Right atrium auricular region (tissue), 2 donors: ENCODE results near the gene MCU. TPM values are rescaled to one million over a fixed set of nuclear protein-coding genes. Genes with fewer than 3 reads are reported as not detected.

ENCODE experiments used
- DNase-seq: peaks from one replicate; pipeline ENCODE4 v3.0.0-alpha.2; 2019; ENCODE audit warnings: low spot score
- H3K27ac ChIP-seq, 2 donors: fragments of 200-600 bp; sonication (generic); 1 replicate in 1 of 2; 2 replicates in 1 of 2; pipeline ENCODE4 v1.5.1; 2016 to 2019
- H3K27me3 ChIP-seq, 2 donors: fragments of 200-600 bp; sonication (generic); one replicate each; pipeline versions ENCODE4 v1.5.1 to v1.6.0; 2017 to 2019
- H3K36me3 ChIP-seq: fragments of 200-600 bp; sonication (generic); one replicate; pipeline ENCODE4 v1.5.1; 2016
- H3K4me1 ChIP-seq, 2 donors: fragments of 200-600 bp; sonication (generic); one replicate each; pipeline versions ENCODE4 v1.5.1 to v1.6.0; 2017 to 2019
- H3K4me3 ChIP-seq, 2 donors: fragments of 200-600 bp; sonication (generic); 1 replicate in 1 of 2; 2 replicates in 1 of 2; pipeline ENCODE4 v1.5.1; 2017 to 2019; ENCODE audit warnings: mild to moderate bottlenecking in 1 of 2, moderate library complexity in 1 of 2
- H3K9me3 ChIP-seq, 2 donors: fragments of 200-600 bp; sonication (generic); one replicate each; pipeline ENCODE4 v1.5.1; 2019
- total RNA-seq, 2 donors: library from RNA; depleted of rRNA; stranded (reverse); fragments of >200 nt; gene quantifications; one replicate each; pipeline ENCODE4 v1.1.0, GENCODE V29; 2016
- TF ChIP-seq, protein P1 (sequence below), 2 donors: fragments of 200-600 bp; sonication (generic); IDR thresholded peaks; one replicate each; pipeline ENCODE4 v1.5.1; 2019; ENCODE audit warnings: antibody characterized with exemption in 2 of 2

Gene MCU
- total RNA-seq, 2 donors from 2014 or later: 12.4 to 14.2 TPM

DNA sequence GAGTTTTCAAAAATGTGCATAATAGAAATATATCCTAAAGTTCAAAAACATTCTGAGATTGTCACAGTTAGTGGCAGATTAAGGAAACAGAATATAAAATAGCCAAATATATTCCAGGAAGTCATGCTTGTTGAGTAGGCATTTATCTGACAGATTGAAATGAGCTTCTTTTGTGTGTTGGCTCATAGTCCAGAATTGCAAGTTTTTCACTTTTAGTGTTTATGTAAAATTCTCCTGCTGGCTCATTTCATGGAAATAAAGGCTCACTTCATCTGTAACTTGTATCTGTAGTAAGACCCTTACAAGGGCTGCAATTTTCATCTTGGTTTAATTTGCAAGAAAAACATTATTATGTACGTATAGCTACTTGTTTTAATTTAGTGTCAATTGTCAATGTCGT, 93.5 kb downstream of the MCU start:
- Histone ChIP-seq H3K9me3 (no peaks in the 10 kb centered on the region), H3K27me3 (no peaks in the 10 kb centered on the region), H3K27ac (no peak overlapping the region), H3K4me3 (no peak overlapping the region), H3K4me1 (peaks cover 0 to 16% of the 10 kb centered on the region in 2 donors), H3K36me3 (no peaks in the 10 kb centered on the region)
- TF ChIP-seq, protein P1, sequence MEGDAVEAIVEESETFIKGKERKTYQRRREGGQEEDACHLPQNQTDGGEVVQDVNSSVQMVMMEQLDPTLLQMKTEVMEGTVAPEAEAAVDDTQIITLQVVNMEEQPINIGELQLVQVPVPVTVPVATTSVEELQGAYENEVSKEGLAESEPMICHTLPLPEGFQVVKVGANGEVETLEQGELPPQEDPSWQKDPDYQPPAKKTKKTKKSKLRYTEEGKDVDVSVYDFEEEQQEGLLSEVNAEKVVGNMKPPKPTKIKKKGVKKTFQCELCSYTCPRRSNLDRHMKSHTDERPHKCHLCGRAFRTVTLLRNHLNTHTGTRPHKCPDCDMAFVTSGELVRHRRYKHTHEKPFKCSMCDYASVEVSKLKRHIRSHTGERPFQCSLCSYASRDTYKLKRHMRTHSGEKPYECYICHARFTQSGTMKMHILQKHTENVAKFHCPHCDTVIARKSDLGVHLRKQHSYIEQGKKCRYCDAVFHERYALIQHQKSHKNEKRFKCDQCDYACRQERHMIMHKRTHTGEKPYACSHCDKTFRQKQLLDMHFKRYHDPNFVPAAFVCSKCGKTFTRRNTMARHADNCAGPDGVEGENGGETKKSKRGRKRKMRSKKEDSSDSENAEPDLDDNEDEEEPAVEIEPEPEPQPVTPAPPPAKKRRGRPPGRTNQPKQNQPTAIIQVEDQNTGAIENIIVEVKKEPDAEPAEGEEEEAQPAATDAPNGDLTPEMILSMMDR (IDR thresholded peaks at IDR 0.05): no peak
- DNase-seq: no peak

DNA sequence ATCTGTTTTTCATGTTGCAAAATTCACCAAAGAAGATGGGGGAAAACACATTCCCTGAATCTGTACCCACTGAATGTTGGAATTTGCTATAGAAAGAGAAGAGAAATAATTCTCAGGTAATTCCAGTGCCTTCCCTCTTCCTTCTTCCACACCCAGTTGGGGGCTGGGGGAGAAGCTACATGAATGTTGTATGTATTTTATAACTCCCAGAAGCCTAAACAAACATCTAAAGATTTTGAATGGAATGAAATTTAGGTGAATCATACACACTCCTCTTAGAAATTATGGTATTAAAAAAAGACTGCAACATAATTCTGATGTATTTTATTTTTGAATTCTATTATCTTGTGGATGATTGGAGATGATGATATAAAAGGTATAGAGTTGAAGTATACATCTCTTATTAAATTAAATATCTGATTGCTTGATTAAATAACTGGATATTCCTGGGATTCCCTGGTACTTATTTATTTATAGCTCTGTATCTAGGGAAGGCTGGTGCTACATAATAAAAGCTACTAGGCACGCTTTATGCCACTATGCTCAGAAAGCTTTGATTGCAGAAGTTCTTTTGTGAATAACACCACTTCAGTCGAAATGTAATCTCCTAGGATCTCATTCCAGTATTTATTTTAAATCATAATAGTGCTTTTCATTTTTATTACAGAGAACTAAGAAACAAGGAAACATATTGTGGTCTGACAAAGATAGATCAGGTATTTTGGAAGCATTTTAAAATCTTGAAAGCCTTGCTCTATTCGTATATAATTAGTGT, 98.5 kb downstream of the MCU start:
- peaks cover 0 to 24% of the 10 kb centered on the region in 2 donors for H3K4me1 ChIP-seq
- no peaks in the 10 kb centered on the region for H3K27me3 ChIP-seq
- no peaks in the 10 kb centered on the region for H3K9me3 ChIP-seq
- no peak overlapping the region for H3K27ac ChIP-seq
- TF ChIP-seq, protein P1 (IDR thresholded peaks at IDR 0.05): no peak
- H3K4me3 ChIP-seq: no peak overlapping the region
- H3K36me3 ChIP-seq: no peaks in the 10 kb centered on the region
- DNase-seq: no peak

DNA sequence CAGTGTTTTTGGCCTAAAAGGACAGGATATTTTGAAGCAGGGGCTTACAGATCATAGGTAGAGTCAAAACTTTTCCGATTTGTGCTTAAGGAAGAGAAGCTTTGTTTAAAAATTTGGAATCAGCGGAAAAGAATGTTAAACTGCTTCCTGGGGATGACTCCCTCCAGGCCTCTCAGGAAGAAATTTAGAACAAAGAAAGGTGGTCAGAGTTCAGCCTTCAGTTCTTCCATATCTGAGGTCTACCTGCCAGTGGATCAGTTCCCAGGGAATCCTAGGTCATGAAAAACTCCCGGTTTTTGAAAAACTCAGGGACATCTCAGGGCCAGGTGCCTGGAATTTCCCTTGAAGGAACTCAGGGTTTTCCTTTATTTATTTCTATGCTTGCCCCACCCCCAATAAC, 100.3 kb downstream of the MCU start:
- Histone ChIP-seq H3K27me3 (no peaks in the 10 kb centered on the region), H3K4me1 (peaks cover 0 to 23% of the 10 kb centered on the region in 2 donors), H3K9me3 (no peaks in the 10 kb centered on the region), H3K27ac (peak overlapping the region in 1 of 2 donors; percentile 25), H3K36me3 (no peaks in the 10 kb centered on the region), H3K4me3 (no peak overlapping the region)
- TF ChIP-seq, protein P1 (IDR thresholded peaks at IDR 0.05): no peak
- DNase-seq: no peak

DNA sequence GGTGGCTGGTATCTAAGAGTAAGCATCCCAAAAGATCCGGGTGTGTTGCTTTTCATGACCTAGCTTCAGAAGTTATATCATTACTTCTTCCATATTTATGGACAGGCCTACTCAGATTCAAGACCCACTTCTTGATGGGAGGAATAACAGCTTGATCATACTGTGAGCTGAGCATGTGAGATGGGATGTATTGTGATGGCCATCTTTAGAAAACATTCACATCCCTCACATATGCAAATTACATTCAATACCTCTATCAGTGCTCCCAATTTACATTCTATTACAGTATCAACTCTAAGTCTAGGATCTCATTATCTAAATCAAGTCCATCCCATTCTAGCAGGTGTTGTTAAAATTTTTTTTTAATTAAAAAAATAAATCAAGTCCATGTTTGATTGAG, 101.8 kb downstream of the MCU start:
- Histone ChIP-seq H3K27me3 (no peaks in the 10 kb centered on the region), H3K4me1 (peaks cover 0 to 23% of the 10 kb centered on the region in 2 donors), H3K4me3 (no peak overlapping the region), H3K27ac (no peak overlapping the region), H3K9me3 (no peaks in the 10 kb centered on the region), H3K36me3 (no peaks in the 10 kb centered on the region)
- TF ChIP-seq, protein P1 (IDR thresholded peaks at IDR 0.05): no peak
- no peak for DNase-seq

DNA sequence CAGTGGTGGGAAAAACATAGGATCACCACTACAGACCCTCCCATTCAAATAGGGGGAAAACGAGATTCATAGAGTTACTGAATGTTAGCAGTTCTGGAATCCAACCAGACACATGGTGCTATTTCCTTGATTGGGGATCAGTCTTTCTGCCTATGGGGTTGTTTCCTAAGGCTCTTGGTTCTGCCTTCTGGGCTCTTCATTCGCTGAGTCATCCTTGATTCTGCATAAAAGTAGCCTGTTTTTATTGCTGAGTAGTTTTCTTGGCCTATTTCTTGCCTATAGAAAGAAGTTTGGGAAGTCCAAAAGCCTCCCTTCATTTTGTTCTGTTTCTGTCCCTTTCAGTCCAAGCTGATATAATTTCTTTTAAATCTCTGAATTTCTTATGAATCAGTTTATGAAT, 102.3 kb downstream of the MCU start:
- Histone ChIP-seq H3K27me3 (no peaks in the 10 kb centered on the region), H3K36me3 (no peaks in the 10 kb centered on the region), H3K9me3 (no peaks in the 10 kb centered on the region), H3K4me3 (no peak overlapping the region), H3K27ac (no peak overlapping the region), H3K4me1 (peaks cover 0 to 23% of the 10 kb centered on the region in 2 donors)
- TF ChIP-seq, protein P1 (IDR thresholded peaks at IDR 0.05): no peak
- DNase-seq: no peak

DNA sequence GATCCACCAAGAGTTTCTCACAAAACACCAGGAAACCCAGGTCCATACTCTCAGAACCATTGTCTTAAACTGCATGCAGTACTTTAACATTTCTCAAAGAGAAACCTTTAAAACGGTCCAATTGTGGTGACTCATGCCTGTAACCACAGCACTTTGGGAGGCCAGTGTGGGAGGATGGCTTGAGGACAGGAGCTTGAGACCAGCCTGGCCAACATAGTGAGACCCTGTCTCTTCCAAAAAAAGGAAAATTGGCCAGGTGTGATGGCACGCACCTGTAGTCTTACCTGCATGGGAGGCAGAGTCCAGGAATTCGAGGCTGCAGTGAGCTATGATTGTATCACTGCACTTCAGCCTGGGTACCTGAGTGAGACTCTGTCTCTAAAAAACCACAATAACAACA, 104.1 kb downstream of the MCU start:
- peaks cover 0 to 30% of the 10 kb centered on the region in 2 donors for H3K4me1 ChIP-seq
- H3K27me3 ChIP-seq: no peaks in the 10 kb centered on the region
- no peaks in the 10 kb centered on the region for H3K9me3 ChIP-seq
- H3K4me3 ChIP-seq: no peak overlapping the region
- TF ChIP-seq, protein P1 (IDR thresholded peaks at IDR 0.05): no peak
- no peaks in the 10 kb centered on the region for H3K36me3 ChIP-seq
- no peak for DNase-seq
- H3K27ac ChIP-seq: no peak overlapping the region
